Gastrocnemius medialis (tissue), 4 donors: ENCODE data around the gene CPLX3.

Experiments
- CTCF ChIP-seq, 5 experiments: fragments of 450-650 bp in 3 of 5; fragments of 200-600 bp in 2 of 5; sonication (generic) in 2 of 5; IDR thresholded peaks in 4 of 5; conservative IDR thresholded peaks in 1 of 5; 1 replicate in 4 of 5; 2 replicates in 1 of 5; pipeline ENCODE4 v1.5.1; 2016 to 2019; ENCODE audit warnings: antibody characterized with exemption in 5 of 5, mild to moderate bottlenecking in 3 of 5, moderate library complexity in 3 of 5
- POLR2A ChIP-seq, 2 donors: fragments of 450-650 bp; IDR thresholded peaks; one replicate each; pipeline ENCODE4 v1.6.1; 2017; ENCODE audit warnings: antibody characterized with exemption in 2 of 2, mild to moderate bottlenecking in 2 of 2, moderate library complexity in 2 of 2

- TF ChIP-seq POLR2A (IDR thresholded peaks at IDR 0.05): no peak
- no peak for TF ChIP-seq CTCF (IDR thresholded peaks at IDR 0.05 in 4 of 5, conservative IDR thresholded peaks at IDR 0.05 in 1 of 5)
Observed at GRCh38 chr15:74839526-74840395, 13.3 kb downstream of the CPLX3 start.
